PC-9 (cell line): ENCODE results near the gene AHNAK. TPM values are rescaled to one million over a fixed set of nuclear protein-coding genes. Genes with fewer than 3 reads are reported as not detected.

Source experiments
- BruUV-seq: library from RNA; stranded (reverse); fragments of 400-500 nt; replicated peaks from 2 replicates; lab custom pipeline; 2021; lab: Mats Ljungman, UMichigan
- CTCF ChIA-PET: fragments of 300-600 bp; sonication (Branson Sonifier 250); formaldehyde crosslinking; loops from one replicate; lab custom pipeline; 2022; ENCODE audit warnings: antibody characterized with exemption; lab: Charles Lee
- POLR2A ChIA-PET: fragments of 300-600 bp; sonication (Branson Sonifier 250); formaldehyde crosslinking; loops from one replicate; lab custom pipeline; 2022; ENCODE audit warnings: antibody characterized with exemption; ENCODE audit not compliant: unreplicated experiment; lab: Charles Lee
- DNase-seq, 2 experiments: peaks; one replicate each; pipeline versions ENCODE4 v3.0.0 to v3.0.0-alpha.2; 2015 to 2022; ENCODE audit warnings: mixed read lengths in 1 of 2
- H2AFZ ChIP-seq: fragments of 200-600 bp; sonication (generic); 2 replicates; pipeline ENCODE4 v1.8.1; 2017; ENCODE audit warnings: antibody characterized with exemption
- H3F3A ChIP-seq: fragments of 200-600 bp; sonication (generic); 2 replicates; pipeline ENCODE4 v1.8.1; 2017; ENCODE audit warnings: antibody characterized with exemption, mild to moderate bottlenecking, low read depth; ENCODE audit not compliant: insufficient read depth
- H3K27ac ChIP-seq: fragments of 200-600 bp; sonication (generic); 2 replicates; pipeline ENCODE4 v1.6.1; 2016; ENCODE audit warnings: mixed run types
- H3K27me3 ChIP-seq: fragments of 200-600 bp; sonication (generic); 2 replicates; pipeline ENCODE4 v1.6.1; 2016; ENCODE audit warnings: low read depth, mixed run types; ENCODE audit not compliant: insufficient read depth
- H3K36me3 ChIP-seq: fragments of 200-600 bp; sonication (generic); 2 replicates; pipeline ENCODE4 v1.6.1; 2016; ENCODE audit warnings: low read depth, mixed run types
- H3K4me1 ChIP-seq: fragments of 200-600 bp; sonication (generic); replicated peaks from 2 replicates; pipeline ENCODE4 v1.6.1; 2016; ENCODE audit warnings: mixed run types; ENCODE audit not compliant: insufficient read depth
- H3K4me2 ChIP-seq: fragments of 200-600 bp; sonication (generic); 2 replicates; pipeline ENCODE4 v1.6.1; 2017; ENCODE audit warnings: mixed run types
- H3K4me3 ChIP-seq: fragments of 200-600 bp; sonication (generic); 2 replicates; pipeline ENCODE4 v1.6.1; 2016; ENCODE audit warnings: mixed run types
- H3K79me2 ChIP-seq: fragments of 200-600 bp; sonication (generic); 2 replicates; pipeline ENCODE4 v1.6.1; 2017; ENCODE audit warnings: low read depth, mixed run types
- H3K9me2 ChIP-seq: fragments of 200-600 bp; sonication (generic); 2 replicates; pipeline ENCODE4 v1.8.1; 2017; ENCODE audit warnings: mild to moderate bottlenecking; ENCODE audit not compliant: insufficient read depth
- H3K9me3 ChIP-seq: fragments of 200-600 bp; sonication (generic); 2 replicates; pipeline ENCODE4 v1.8.1; 2016; ENCODE audit warnings: low read depth; ENCODE audit not compliant: insufficient read depth
- H4K20me1 ChIP-seq: fragments of 200-600 bp; sonication (generic); 2 replicates; pipeline ENCODE4 v1.8.1; 2017; ENCODE audit not compliant: insufficient read depth
- CTCF ChIP-seq: fragments of 200-600 bp; sonication (generic); conservative IDR thresholded peaks from 2 replicates; pipeline ENCODE4 v1.6.1; 2017; ENCODE audit warnings: mixed run types, antibody characterized with exemption, mild to moderate bottlenecking, moderate library complexity
- EZH2 ChIP-seq: fragments of 200-600 bp; sonication (generic); IDR thresholded peaks from 2 replicates; pipeline ENCODE4 v1.8.0; 2017; ENCODE audit warnings: antibody characterized with exemption, low read depth
- intact Hi-C: fragments of 100-400 bp; cut with micrococcal nuclease; formaldehyde crosslinking; loops from one replicate; pipeline ENCODE4 v1.10.0; 2022; ENCODE audit not compliant: unreplicated experiment
- total RNA-seq: library from RNA; stranded (reverse); gene quantifications from 2 replicates; pipeline ENCODE4 v1.2.3, GENCODE V29; 2021

AHNAK gene
- total RNA-seq, 1 experiment from 2014 or later = 632 TPM

- no peaks in the 10 kb centered on the region for H3K9me3 ChIP-seq
- H3F3A ChIP-seq = peaks cover 20% of the 10 kb centered on the region
- CTCF ChIA-PET = no interaction called here
- POLR2A ChIA-PET = no interaction called here
- H3K27ac ChIP-seq = no peak overlapping the region
- BruUV-seq = no TSS peak
- H2AFZ ChIP-seq = no peak overlapping the region
- H3K27me3 ChIP-seq = no peaks in the 10 kb centered on the region
- H3K4me1 ChIP-seq = peaks cover 19% of the 10 kb centered on the region
- no peak for DNase-seq
- no peaks in the 10 kb centered on the region for H3K36me3 ChIP-seq
- no peaks in the 10 kb centered on the region for H4K20me1 ChIP-seq
- H3K4me3 ChIP-seq = no peak overlapping the region
- no peak overlapping the region for H3K4me2 ChIP-seq
- no peaks in the 10 kb centered on the region for H3K9me2 ChIP-seq
- intact Hi-C loops = no loop called here
- H3K79me2 ChIP-seq = no peaks in the 10 kb centered on the region
- no peak for TF ChIP-seq EZH2
- no peak for TF ChIP-seq CTCF
Observed at GRCh38 chr11:62463121-62463542, 83.5 kb downstream of the AHNAK start.

GRCh38 chr11:62462508-62462892 lies 84.1 kb downstream of the AHNAK start:
- H4K20me1 ChIP-seq = no peaks in the 10 kb centered on the region
- CTCF ChIA-PET = no interaction called here
- no peak for DNase-seq
- no peak overlapping the region for H3K27ac ChIP-seq
- TF ChIP-seq EZH2 (no peak), CTCF (no peak)
- peaks cover 20% of the 10 kb centered on the region for H3F3A ChIP-seq
- no peaks in the 10 kb centered on the region for H3K27me3 ChIP-seq
- BruUV-seq = no TSS peak
- POLR2A ChIA-PET = no interaction called here
- intact Hi-C loops = no loop called here
- H3K36me3 ChIP-seq = no peaks in the 10 kb centered on the region
- H3K4me1 ChIP-seq = peaks cover 22% of the 10 kb centered on the region
- H3K79me2 ChIP-seq = no peaks in the 10 kb centered on the region
- H3K9me3 ChIP-seq = no peaks in the 10 kb centered on the region
- H3K9me2 ChIP-seq = no peaks in the 10 kb centered on the region
- H3K4me2 ChIP-seq = no peak overlapping the region
- H3K4me3 ChIP-seq = no peak overlapping the region
- H2AFZ ChIP-seq = no peak overlapping the region

GRCh38 chr11:62461740-62462507 lies 84.7 kb downstream of the AHNAK start:
- H2AFZ ChIP-seq = no peak overlapping the region
- TF ChIP-seq CTCF (no peak), EZH2 (no peak)
- H3K9me2 ChIP-seq = no peaks in the 10 kb centered on the region
- no peak overlapping the region for H3K4me3 ChIP-seq
- no TSS peak for BruUV-seq
- ChIA-PET CTCF (interaction anchor here (0.7 kb wide), 1 partner anchor 18 kb away, joined by 3 read pairs; no protein-coding TSS in a partner anchor), POLR2A (interaction anchor here (0.6 to 0.7 kb wide), 2 partner anchors 326 to 389 kb away, joined by 6 to 30 read pairs; no protein-coding TSS in a partner anchor)
- no peaks in the 10 kb centered on the region for H3K27me3 ChIP-seq
- no peaks in the 10 kb centered on the region for H4K20me1 ChIP-seq
- DNase-seq = no peak
- peaks cover 22% of the 10 kb centered on the region for H3K4me1 ChIP-seq
- H3K27ac ChIP-seq = no peak overlapping the region
- intact Hi-C loops = no loop called here
- peaks cover 20% of the 10 kb centered on the region for H3F3A ChIP-seq
- H3K4me2 ChIP-seq = no peak overlapping the region
- no peaks in the 10 kb centered on the region for H3K9me3 ChIP-seq
- no peaks in the 10 kb centered on the region for H3K79me2 ChIP-seq
- no peaks in the 10 kb centered on the region for H3K36me3 ChIP-seq
